ENCODE measurements around the gene PXYLP1.

DNA sequence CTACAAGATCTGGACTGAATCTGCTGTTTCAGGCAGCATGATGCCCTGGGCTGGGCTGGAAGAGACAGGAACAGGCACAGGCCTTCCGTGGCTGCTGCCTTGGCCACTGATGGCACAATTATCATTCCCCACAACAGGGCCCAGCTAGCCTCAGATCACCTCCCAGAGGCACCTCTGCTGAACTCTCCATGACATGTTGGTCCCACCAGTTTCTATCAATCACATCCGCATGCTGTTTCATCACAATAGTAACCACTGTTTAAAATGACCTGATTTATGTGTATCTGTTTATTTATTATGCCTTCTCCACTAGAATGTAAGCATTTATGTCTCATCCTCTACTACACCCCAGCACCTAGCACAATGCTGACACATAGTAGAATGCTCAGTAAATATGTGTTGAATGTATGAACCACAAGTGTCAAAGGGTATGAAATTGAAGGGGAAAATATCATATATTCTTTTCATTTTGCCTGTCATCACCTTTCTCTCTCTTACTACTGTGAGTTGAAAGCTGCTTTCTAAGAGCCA, 104.0 kb downstream of the PXYLP1 start:
- TF ChIP-seq, protein P1, sequence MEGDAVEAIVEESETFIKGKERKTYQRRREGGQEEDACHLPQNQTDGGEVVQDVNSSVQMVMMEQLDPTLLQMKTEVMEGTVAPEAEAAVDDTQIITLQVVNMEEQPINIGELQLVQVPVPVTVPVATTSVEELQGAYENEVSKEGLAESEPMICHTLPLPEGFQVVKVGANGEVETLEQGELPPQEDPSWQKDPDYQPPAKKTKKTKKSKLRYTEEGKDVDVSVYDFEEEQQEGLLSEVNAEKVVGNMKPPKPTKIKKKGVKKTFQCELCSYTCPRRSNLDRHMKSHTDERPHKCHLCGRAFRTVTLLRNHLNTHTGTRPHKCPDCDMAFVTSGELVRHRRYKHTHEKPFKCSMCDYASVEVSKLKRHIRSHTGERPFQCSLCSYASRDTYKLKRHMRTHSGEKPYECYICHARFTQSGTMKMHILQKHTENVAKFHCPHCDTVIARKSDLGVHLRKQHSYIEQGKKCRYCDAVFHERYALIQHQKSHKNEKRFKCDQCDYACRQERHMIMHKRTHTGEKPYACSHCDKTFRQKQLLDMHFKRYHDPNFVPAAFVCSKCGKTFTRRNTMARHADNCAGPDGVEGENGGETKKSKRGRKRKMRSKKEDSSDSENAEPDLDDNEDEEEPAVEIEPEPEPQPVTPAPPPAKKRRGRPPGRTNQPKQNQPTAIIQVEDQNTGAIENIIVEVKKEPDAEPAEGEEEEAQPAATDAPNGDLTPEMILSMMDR (IDR thresholded peaks at IDR 0.05; ENCODE audit: low read depth, low read length, poor library complexity, severe bottlenecking) = no peak
- TF ChIP-seq EZH2phosphoT487 (IDR thresholded peaks at IDR 0.05; ENCODE audit: borderline replicate concordance, low read length) = no peak
